NCI-H524 treated with DMSO at 0.1 percent for 48 hours (cell line): Measurements from ENCODE around the gene KCNQ1.

Experiments used
- DNase-seq: peaks from one replicate; lab custom pipeline; 2025; lab: John Stamatoyannopoulos, UW

KCNQ1 gene

GRCh38 chr11:2865922-2866577 is 421.2 kb downstream of the KCNQ1 start:
- DNase-seq, result no peak

- DNase-seq, result no peak
These were observed 422.3 kb downstream of the KCNQ1 start for GRCh38 chr11:2867142-2867541.

GRCh38 chr11:2867722-2868505 is 423.1 kb downstream of the KCNQ1 start:
- no peak for DNase-seq

GRCh38 chr11:2868506-2869133 is 423.8 kb downstream of the KCNQ1 start:
- DNase-seq, result no peak

GRCh38 chr11:2869134-2869526 is 424.3 kb downstream of the KCNQ1 start:
- DNase-seq, result no peak

GRCh38 chr11:2869561-2870427 is 425.0 kb downstream of the KCNQ1 start:
- DNase-seq, result no peak

- no peak for DNase-seq
These were observed 425.7 kb downstream of the KCNQ1 start for GRCh38 chr11:2870460-2870859.

GRCh38 chr11:2870969-2871680 is 426.3 kb downstream of the KCNQ1 start:
- DNase-seq, result no peak

GRCh38 chr11:2874963-2875362 is 430.2 kb downstream of the KCNQ1 start:
- DNase-seq, result no peak

GRCh38 chr11:2877474-2877873 is 432.7 kb downstream of the KCNQ1 start:
- no peak for DNase-seq

GRCh38 chr11:2878782-2879181 is 434.0 kb downstream of the KCNQ1 start:
- DNase-seq, result no peak

- no peak for DNase-seq
These were observed 435.8 kb downstream of the KCNQ1 start for GRCh38 chr11:2880646-2881045.

- no peak for DNase-seq
These were observed 436.5 kb downstream of the KCNQ1 start for GRCh38 chr11:2881076-2881980.

- no peak for DNase-seq
These were observed 437.2 kb downstream of the KCNQ1 start for GRCh38 chr11:2881981-2882375.

GRCh38 chr11:2882396-2883110 is 437.7 kb downstream of the KCNQ1 start:
- no peak for DNase-seq

GRCh38 chr11:2883640-2883978 is 438.8 kb downstream of the KCNQ1 start:
- no peak for DNase-seq

- DNase-seq, result no peak
These were observed 439.4 kb downstream of the KCNQ1 start for GRCh38 chr11:2883979-2884815.

- no peak for DNase-seq
These were observed 440.3 kb downstream of the KCNQ1 start for GRCh38 chr11:2885017-2885677.
